H4 (cell line): ENCODE results near the gene RGS13. TPM values are rescaled to one million over a fixed set of nuclear protein-coding genes. Genes with fewer than 3 reads are reported as not detected.

Experiments used
- DNase-seq: peaks from one replicate; pipeline ENCODE4 v3.0.0-alpha.2; 2015; ENCODE audit warnings: low spot score
- total RNA-seq: library from RNA; depleted of rRNA; stranded (reverse); fragments of >200 nt; shearing (Covaris generic); gene quantifications from 2 replicates; pipeline ENCODE4 v1.2.3, GENCODE V29; 2014

The RGS13 gene
- total RNA-seq, 1 experiment from 2014 or later, result not detected

DNA sequence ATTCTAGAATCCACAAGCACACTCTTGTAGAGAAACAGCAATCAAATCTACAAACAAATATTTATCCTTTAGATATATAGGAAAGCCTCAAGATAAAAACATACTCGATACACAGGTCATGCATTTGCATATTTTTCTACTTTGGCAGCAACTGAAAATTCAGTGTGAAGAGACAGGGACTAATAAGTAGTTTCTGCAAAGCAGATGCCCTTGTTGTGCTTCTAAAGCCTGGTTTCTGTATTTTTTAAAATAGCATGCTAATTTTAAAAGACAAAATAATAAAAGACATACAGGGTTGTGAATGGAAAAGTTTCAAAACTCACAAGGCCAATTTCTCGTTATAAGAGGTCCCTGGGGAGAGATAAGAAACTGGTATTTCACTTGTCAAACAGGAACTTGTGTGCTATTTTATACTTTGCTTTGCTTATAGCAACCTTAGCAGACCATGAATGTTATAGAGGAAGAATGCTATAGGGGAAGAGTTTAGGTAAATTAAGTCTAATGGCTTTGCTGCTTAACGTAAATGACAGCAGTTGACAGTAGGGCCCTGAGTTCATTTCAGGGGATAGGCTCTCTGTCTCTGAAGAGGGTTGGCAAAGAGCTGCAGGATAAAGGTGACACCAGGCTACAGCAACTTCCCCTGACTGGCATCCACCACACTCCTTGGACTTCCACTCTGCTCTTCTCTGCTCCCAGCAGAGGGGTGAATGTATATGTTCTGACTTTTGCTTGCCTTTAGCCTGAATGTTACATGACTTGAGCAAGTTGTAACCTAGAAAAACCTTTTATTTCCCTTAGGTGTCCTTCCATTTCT, 9.4 kb upstream of the RGS13 start:
- DNase-seq, result no peak

- DNase-seq, result no peak
Observed at GRCh38 chr1:192627901-192628300, 8.0 kb upstream of the RGS13 start.

DNA sequence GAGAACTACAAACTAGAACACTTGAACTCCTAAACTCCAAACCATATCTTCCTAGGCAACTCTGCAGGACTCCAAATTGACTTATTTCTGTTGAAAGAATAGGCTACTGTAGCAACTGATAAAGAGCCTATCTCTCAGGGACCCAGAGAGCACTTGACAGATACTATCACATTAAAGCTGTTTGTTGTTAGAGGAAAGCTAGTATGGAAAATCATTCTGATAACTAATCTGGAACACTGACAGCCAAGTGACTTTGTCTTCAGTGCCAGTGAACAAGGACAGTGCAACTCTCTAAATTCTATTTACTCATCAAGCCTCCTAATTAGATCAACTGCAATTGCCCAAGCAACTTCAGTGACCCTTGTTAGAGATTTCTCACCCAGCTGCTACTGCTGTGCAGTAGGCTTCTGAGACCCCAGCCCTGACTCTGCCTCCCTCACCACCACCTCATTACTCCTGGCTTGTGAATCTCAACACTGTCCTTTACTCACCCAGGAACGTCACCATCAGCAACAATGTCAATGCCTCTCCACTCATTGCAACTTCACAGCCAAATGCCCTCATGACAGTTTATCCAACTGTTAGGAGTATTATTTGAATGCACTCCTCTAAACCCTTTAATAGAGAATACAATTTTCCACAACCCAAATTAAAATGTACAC, 7.4 kb upstream of the RGS13 start:
- no peak for DNase-seq

DNA sequence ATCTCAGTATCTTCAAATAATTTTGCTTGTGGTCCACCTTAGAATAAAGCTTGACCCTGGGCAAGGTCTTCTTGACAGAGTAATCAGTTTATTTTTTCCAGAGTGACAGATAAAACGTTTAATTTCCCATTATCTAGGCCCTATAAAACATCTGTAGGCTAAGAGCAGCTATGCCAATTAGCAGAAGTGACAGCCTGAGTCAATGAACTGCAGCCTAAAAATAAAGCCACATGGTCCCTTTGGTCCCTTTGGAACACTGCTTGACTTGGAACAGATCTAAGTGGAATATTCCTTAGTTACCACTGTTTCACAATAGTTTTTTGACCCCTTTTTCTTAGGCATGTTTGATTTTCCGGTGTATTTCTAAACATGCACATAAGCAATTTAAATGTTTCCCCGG, 6.3 kb upstream of the RGS13 start:
- DNase-seq, result no peak

DNA sequence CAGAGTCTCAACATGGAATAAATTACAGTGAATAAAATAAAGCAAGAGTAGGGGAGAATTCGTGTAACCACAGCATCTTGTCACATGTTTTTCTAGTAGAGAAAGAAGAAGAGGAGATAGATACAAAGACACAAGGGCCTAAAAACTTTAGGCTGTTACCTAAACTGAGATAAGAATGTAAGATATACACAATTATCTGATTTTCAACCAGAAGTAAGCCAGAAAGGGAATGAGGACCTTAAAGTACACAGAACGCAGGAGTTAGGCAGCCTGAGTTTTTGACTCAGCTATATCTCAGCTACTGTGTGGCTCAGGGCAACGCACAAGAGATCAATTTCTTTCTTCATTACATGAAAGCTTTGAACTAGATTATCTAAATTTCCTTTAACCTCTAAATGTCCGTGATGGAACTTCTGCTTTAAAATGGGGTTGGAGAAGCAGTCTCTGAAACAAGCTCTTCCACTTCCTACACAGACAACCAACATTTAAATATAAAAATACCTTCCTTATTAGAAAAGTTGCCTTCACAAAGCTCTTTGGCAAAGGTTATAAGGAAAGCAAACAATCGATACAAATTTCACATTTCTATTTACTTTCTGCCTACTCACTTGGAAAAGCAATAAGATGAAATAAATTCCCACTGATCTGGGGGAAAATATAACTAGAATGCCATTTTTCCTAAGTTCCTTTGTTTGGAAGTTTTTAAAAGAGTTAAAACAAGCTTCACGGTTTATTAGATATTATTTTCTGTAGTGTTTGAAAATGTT, 5.2 kb upstream of the RGS13 start:
- DNase-seq, result no peak

DNA sequence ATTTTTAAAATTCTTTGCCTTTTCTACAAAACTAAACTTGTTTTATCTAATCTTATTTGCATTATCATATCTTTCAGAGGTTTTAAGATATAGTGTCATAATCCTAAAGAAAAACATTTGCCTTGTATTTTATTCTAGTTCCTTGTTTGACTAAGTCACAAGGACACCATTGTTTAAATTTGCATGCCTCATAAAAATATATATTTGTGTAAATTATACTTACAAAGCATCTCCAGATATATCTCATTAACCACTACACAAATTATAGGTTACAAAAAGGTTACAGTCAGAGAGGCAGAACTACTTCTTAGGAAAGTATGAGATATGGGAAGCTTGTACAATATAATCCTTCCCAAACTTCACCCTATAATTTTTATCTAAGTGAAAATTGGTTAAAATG, 4.2 kb upstream of the RGS13 start:
- no peak for DNase-seq

- DNase-seq, result no peak
Observed at GRCh38 chr1:192632188-192632587, 3.8 kb upstream of the RGS13 start.

DNA sequence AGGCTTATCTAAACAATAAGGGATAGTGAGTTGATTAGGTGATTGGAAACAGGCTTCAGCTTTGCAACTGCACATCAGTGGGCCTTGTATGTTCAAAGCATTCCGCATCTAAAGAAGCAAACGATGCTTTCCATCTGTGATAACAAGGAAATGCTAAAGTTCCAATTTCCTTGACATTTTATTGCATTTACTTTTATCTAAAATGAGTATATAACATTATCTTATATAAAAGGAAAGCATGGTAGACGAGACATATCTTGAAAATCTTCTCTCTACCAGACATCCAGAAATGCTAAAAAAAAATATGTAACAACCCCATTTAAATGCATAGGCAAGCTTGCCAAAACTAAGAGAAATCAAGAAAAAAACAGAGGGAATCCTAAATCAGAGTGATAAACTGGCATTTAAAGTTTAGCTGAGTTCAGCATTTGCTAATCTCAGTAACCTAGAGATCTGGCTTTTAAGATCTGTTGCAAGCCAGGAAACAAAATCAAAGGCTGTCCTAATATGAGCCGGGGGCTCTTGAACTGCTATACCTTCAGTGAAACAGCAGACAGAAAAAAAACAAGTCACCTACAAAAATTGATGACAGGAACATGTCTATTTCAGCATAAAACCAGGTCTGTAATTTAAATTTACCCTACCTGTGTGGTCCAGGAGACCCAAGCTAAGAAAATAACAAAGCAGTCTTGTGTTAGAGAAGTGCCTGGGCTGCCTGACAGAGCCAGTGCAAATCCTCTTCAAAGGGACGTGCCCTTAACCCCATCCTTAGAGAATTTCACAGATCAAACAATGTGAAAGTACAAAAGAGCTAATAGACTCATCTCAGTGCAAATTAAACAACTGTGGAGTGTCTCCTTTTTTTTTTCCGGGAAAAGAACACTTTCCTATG, 3.1 kb upstream of the RGS13 start:
- DNase-seq, result no peak

DNA sequence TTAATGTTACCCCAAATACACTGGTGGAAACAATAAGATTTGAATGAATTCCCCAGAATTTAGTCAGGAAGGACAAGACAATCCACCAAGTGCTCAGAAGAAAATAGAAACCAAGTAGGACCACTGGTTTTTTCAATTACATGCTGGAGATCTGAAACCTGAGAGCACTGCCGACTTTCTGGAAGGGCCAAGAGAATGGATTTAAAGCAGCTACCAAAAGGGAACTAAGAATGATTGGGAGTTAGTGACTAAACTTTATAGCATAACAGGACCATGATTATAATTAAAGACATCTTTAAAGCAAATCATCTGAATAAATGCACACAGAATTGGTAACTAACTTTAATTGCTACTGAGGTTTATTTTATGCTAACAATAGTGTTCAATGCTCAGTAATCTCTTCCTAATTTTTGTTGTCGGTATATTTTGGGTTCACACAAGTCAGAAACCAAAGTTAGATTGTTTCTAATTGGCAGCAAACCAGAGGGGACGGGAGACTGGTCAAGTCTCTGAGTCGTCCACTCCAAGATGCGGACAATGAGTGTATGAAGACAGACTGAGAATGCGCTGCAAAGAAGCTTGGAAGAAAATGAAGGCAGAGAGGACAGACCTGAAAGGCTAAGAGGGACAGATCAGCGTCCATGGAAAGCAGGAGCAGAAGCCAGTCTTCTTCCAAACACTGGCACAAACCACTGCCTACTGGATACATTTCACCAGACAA, 2.3 kb upstream of the RGS13 start:
- no peak for DNase-seq

- no peak for DNase-seq
Observed at GRCh38 chr1:192635041-192635440, 906 bp upstream of the RGS13 start.

GRCh38 chr1:192639607-192640368, 3.8 kb downstream of the RGS13 start:
- DNase-seq, result no peak

DNA sequence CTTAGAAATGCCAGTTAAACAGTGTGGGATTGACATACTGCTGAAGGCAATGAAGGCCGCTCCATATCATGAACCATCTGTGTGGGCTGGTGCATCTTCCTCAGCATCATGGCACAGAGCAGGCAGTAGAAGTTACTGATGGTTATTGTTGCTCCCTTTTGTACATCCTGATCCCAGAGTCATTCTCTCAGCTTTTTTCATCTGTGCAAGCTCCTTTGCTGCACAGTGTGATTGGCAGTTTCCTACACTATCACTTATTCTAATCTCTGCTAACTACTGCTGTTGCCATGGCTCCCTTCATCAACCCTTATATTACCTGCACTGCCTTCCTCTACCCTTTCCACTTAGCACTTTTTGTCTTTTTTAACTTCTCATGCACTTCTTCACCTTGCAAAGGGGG, 16.2 kb downstream of the RGS13 start:
- no peak for DNase-seq

DNA sequence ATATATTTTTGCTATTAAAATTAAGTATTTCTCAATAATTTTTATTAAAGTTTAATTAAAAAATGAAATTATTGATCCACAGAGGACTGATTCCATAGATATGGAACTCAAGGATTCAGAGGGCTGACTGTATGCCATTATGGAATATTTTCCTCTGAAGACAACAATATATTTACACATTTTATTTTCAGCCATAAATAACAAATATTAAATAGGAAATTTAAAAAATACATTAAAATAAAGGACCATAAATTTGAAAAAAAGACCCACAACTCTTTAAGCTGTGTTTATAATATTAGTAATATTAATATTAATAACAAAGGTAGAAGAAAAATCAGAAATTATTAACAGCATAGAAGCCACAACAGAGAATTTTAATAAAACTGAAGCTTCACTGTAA, 18.2 kb downstream of the RGS13 start:
- DNase-seq, result no peak

GRCh38 chr1:192654591-192655251, 18.8 kb downstream of the RGS13 start:
- no peak for DNase-seq

DNA sequence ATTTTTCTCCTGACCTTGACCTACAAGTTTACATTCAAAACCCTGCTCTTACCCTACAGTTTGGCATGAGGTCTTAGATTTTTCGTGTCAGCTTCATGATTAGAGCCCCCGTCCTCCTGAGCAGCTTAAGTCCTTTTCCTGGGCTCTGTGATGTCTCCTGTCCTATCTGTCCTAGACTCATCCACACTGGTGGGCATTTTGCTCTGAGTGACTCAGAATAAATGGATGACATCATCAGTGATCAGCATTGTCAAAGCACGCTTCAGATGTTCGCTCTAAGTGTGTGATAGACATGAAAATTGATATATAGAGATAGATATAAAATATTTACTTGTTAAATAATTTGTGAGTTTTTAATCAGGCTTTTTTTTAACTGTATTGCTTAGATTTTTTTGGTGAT, 21.8 kb downstream of the RGS13 start:
- DNase-seq, result no peak

DNA sequence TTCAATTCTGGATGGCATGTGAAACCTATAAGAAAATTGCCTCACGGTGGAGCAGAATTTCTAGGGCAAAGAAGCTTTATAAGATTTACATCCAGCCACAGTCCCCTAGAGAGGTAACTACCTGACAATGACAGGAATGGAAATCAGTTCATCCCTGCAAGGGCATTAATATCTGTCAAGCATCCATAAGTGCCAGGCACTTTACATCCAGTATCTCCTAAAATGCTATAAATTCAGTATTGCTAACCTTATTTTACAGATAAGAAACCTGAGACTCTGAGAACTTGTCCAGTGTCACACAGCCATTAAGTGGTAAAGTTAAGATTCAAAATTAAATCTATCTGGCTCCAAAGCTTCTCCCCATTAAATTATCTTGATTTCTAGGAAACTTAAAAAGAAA, 22.3 kb downstream of the RGS13 start:
- no peak for DNase-seq

- no peak for DNase-seq
Observed at GRCh38 chr1:192660613-192661012, 24.7 kb downstream of the RGS13 start.

DNA sequence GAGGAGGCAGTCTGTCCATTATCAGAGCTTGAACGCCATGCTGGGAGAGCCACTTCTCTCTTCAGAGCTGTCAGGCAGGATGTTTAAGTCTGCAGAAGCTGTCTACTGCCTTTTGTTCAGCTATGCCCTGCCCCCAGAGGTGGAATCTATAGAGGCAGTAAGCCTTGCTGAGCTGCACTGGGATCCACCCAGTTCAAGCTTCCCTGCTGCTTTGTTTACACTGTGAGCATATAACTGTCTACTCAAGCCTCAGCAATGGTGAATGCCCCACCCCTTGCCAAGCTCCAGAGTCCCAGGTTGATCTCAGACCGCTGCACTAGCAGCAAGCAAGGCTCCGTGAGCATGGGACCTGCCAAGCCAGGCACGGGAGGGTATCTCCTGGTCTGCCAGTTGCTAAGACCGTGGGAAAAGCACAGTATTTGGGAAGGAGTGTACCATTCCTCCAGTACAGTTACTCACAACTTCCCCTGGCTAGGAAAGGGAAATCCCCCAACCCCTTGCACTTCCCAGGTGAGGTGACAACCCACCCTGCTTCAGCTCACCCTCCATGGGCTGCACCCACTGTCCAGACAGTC, 32.5 kb downstream of the RGS13 start:
- no peak for DNase-seq

- no peak for DNase-seq
Observed at GRCh38 chr1:192669174-192669573, 33.2 kb downstream of the RGS13 start.
